Liver (tissue), 9 donors: Measurements from ENCODE around the gene DDX39A. TPM values are rescaled to one million over a fixed set of nuclear protein-coding genes. Genes with fewer than 3 reads are reported as not detected.

ENCODE experiments used
- DNase-seq: peaks from one replicate; pipeline ENCODE4 v3.0.0-alpha.2; 2017; ENCODE audit warnings: low spot score
- H3K27ac ChIP-seq, 2 donors: one replicate each; pipeline ENCODE4 v1.7.0; 2013; ENCODE audit warnings: inconsistent platforms in 2 of 2, low read length in 2 of 2, control low read depth in 1 of 2, low read depth in 1 of 2, mild to moderate bottlenecking in 1 of 2
- H3K27me3 ChIP-seq, 4 donors: one replicate each; pipeline versions ENCODE4 v1.6.1 to v1.7.0; 2013; ENCODE audit warnings: low read length in 3 of 4, inconsistent platforms in 1 of 4, mild to moderate bottlenecking in 1 of 4, moderate library complexity in 1 of 4; ENCODE audit not compliant: control insufficient read depth in 4 of 4, insufficient read depth in 4 of 4
- H3K36me3 ChIP-seq, 4 donors: one replicate each; pipeline versions ENCODE4 v1.6.1 to v1.7.0; 2013; ENCODE audit warnings: low read length in 3 of 4, mild to moderate bottlenecking in 3 of 4, low read depth in 1 of 4, moderate library complexity in 1 of 4; ENCODE audit not compliant: control insufficient read depth in 4 of 4, insufficient read depth in 3 of 4
- H3K4me1 ChIP-seq, 4 donors: one replicate each; pipeline versions ENCODE4 v1.6.1 to v1.7.0; 2013; ENCODE audit warnings: low read length in 3 of 4, mild to moderate bottlenecking in 3 of 4, moderate library complexity in 1 of 4; ENCODE audit not compliant: control insufficient read depth in 4 of 4, insufficient read depth in 4 of 4
- H3K4me3 ChIP-seq, 3 donors: one replicate each; pipeline versions ENCODE4 v1.6.1 to v1.7.0; 2013; ENCODE audit warnings: low read length in 3 of 3, control low read depth in 1 of 3, low read depth in 1 of 3, mild to moderate bottlenecking in 1 of 3
- H3K9ac ChIP-seq, 2 donors: one replicate each; pipeline ENCODE4 v1.7.0; 2013; ENCODE audit warnings: low read length in 2 of 2, mild to moderate bottlenecking in 2 of 2, moderate library complexity in 2 of 2, control low read depth in 1 of 2, low read depth in 1 of 2
- H3K9me3 ChIP-seq, 4 donors: one replicate each; pipeline versions ENCODE4 v1.6.1 to v1.7.0; 2013; ENCODE audit warnings: low read length in 3 of 4; ENCODE audit not compliant: control insufficient read depth in 4 of 4
- FOXA1 ChIP-seq: IDR thresholded peaks from 2 replicates; pipeline ENCODE4 v1.6.1; 2016; ENCODE audit warnings: antibody characterized with exemption
- FOXA2 ChIP-seq: IDR thresholded peaks from 2 replicates; pipeline ENCODE4 v1.6.1; 2016; ENCODE audit warnings: antibody characterized with exemption
- GABPA ChIP-seq, 2 donors: IDR thresholded peaks in 1 of 2; conservative IDR thresholded peaks in 1 of 2; 2 replicates each; pipeline ENCODE4 v1.6.1; 2016; ENCODE audit warnings: antibody characterized with exemption in 2 of 2, mild to moderate bottlenecking in 1 of 2, moderate library complexity in 1 of 2
- HNF4A ChIP-seq, 2 donors: conservative IDR thresholded peaks; 2 replicates each; pipeline ENCODE4 v1.6.1; 2016; ENCODE audit warnings: antibody characterized with exemption in 2 of 2, mild to moderate bottlenecking in 2 of 2
- HNF4G ChIP-seq: IDR thresholded peaks from 2 replicates; pipeline ENCODE4 v1.6.1; 2016; ENCODE audit warnings: antibody characterized with exemption
- JUND ChIP-seq, 2 donors: IDR thresholded peaks; 2 replicates each; pipeline ENCODE4 v1.6.1; 2016; ENCODE audit warnings: antibody characterized with exemption in 2 of 2
- NR2F2 ChIP-seq: IDR thresholded peaks from 2 replicates; pipeline ENCODE4 v1.6.1; 2016; ENCODE audit warnings: antibody characterized with exemption
- RAD21 ChIP-seq, 2 donors: IDR thresholded peaks; 2 replicates each; pipeline ENCODE4 v1.6.1; 2016; ENCODE audit warnings: antibody characterized with exemption in 2 of 2, mild to moderate bottlenecking in 2 of 2
- RXRA ChIP-seq, 2 donors: IDR thresholded peaks; 2 replicates each; pipeline ENCODE4 v1.6.1; 2017 to 2018; ENCODE audit warnings: antibody characterized with exemption in 2 of 2, mild to moderate bottlenecking in 1 of 2
- SP1 ChIP-seq: IDR thresholded peaks from 2 replicates; pipeline ENCODE4 v1.6.1; 2018; ENCODE audit warnings: antibody characterized with exemption, mild to moderate bottlenecking
- TAF1 ChIP-seq: conservative IDR thresholded peaks from 2 replicates; pipeline ENCODE4 v1.6.1; 2016; ENCODE audit warnings: antibody characterized with exemption, mild to moderate bottlenecking
- YY1 ChIP-seq: IDR thresholded peaks from 2 replicates; pipeline ENCODE4 v1.6.1; 2016; ENCODE audit warnings: antibody characterized with exemption, mild to moderate bottlenecking
- WGBS: extraction: QIAGEN DNeasy Blood & Tissue Kit; methylation state at CpG from one replicate; pipeline ENCODE4 v1.1.7; 2013; 5-methylcytosine and 5-hydroxymethylcytosine counted together
- polyA plus RNA-seq, 2 donors: library from polyadenylated mRNA; stranded (reverse) in 1 of 2; unstranded in 1 of 2; fragments of 200-250 nt in 1 of 2; fragments of >200 nt in 1 of 2; fragmentation: Nextera tagmentation in 1 of 2; extraction: Ambion mirVana in 1 of 2; gene quantifications; one replicate each; pipeline versions ENCODE4 v1.2.1 to v1.2.3, GENCODE V29; 2013 to 2015
- total RNA-seq, 2 donors: library from RNA; depleted of rRNA; stranded (reverse); fragments of >200 nt; gene quantifications; one replicate each; pipeline ENCODE4 v1.2.3, GENCODE V29; 2014
- TF ChIP-seq, protein P1 (sequence below): IDR thresholded peaks from 2 replicates; pipeline ENCODE4 v1.6.1; 2016; ENCODE audit warnings: antibody characterized with exemption
- TF ChIP-seq, protein P2 (sequence below): IDR thresholded peaks from 2 replicates; pipeline ENCODE4 v1.6.1; 2016; ENCODE audit warnings: antibody characterized with exemption
- TF ChIP-seq, protein P3 (sequence below): IDR thresholded peaks from 2 replicates; pipeline ENCODE4 v1.6.1; 2016; ENCODE audit warnings: antibody characterized with exemption
- donor health status: healthy.
- donor health status: healthy.
- donor health status: healthy.
- donor health status: healthy.
- donor health status: healthy.

The DDX39A gene
- total RNA-seq (10 to 100 TPM; 34.6 to 54.7 TPM), polyA plus RNA-seq (10 to 100 TPM; 24.9 to 36.1 TPM)

DNA sequence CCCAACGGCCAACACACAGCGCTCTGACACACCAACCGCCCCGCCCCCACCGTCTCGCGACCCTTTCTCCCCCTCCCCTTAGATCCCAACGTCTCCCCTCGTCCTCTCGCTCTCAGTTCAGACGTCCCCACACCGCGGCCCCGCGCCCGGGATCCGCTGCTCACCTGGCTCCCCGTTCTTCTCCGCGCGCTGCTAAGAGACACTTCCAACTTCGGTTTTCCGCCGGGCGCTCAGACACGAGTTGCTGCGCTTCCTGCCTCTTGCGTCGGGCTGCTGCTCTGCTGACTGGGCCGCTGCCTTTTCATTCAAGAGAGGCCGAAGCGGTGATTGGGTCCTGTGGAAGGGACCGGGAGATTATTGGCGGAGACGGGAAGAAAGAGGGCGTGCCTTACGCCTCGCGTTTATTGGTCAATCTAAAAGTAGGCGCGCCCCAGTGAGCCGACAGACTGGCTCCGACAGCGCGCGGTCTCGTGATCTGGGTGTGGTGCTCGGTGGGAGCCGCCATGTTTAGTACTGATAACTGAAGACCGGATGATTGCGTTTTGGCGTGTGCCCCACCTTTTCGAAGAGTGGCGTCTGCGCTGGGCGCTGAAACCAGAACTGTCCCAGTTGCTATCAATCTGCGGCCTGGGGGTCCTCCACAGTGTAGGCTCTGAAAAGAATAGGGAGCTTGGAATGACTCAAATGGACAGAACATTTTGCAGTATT lies at the start of gene DDX39A:
DDX39A (minus strand) TSS at position 236 of the 708 bp plus-strand sequence. CDS start 6,121 bp downstream, outside the sequence.
- peak within 1 kb of the TSS; percentile 76 to 83 (median 78) for H3K4me3 ChIP-seq
- H3K36me3 ChIP-seq = no peaks in the 10 kb centered on the region
- H3K27me3 ChIP-seq = no peaks in the 10 kb centered on the region
- no peaks in the 10 kb centered on the region for H3K9me3 ChIP-seq
- H3K9ac ChIP-seq = peak within 1 kb of the TSS; percentile 51 to 60
- peak within 1 kb of the TSS; percentile 82 to 84 for H3K27ac ChIP-seq
- TF ChIP-seq TAF1 (peak; percentile 93), FOXA2 (no peak), YY1 (peak; percentile 99), SP1 (peak; percentile 97), GABPA (IDR thresholded peaks at IDR 0.05 in 1 of 2, conservative IDR thresholded peaks at IDR 0.05 in 1 of 2) (peak; percentile 17 to 86), JUND (IDR thresholded peaks at IDR 0.05) (no peak)
- TF ChIP-seq, protein P1, sequence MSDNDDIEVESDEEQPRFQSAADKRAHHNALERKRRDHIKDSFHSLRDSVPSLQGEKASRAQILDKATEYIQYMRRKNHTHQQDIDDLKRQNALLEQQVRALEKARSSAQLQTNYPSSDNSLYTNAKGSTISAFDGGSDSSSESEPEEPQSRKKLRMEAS = peak; percentile 82
- DNase-seq = peak; percentile 93
- H3K4me1 ChIP-seq = peaks cover 3 to 17% (median 6%) of the 10 kb centered on the region in 4 donors
- under 1% methylated on average over 57 of the region's 57 CpGs for WGBS

DNA sequence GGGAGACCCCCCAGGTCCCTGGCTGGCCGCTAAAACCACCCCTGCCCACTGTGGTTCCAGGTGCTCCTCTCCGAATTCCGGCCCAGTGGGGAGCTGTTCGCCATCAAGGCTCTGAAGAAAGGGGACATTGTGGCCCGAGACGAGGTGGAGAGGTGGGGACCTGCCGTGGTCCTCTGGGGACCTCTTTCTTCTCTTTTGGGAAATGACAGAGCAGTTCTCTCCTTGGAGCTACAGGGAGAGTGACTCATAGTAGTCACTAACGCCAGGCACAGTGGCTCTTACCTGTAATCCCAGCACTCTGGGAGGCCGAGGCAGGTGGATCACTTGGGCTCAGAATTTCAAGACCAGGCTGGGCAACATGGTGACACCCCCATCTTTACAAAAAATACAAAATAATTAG lies 48.7 kb upstream of the DDX39A start:
- Histone ChIP-seq H3K9me3 (no peaks in the 10 kb centered on the region), H3K27me3 (peaks cover 0 to 3% (median 0%) of the 10 kb centered on the region in 4 donors), H3K9ac (no peak overlapping the region), H3K4me1 (peaks cover 0 to 8% (median 6%) of the 10 kb centered on the region in 4 donors), H3K27ac (no peak overlapping the region), H3K36me3 (peaks cover 15 to 43% (median 17%) of the 10 kb centered on the region in 4 donors), H3K4me3 (no peak overlapping the region)
- TF ChIP-seq NR2F2 (no peak), YY1 (no peak), HNF4A (conservative IDR thresholded peaks at IDR 0.05) (no peak), TAF1 (no peak)
- TF ChIP-seq, protein P2, sequence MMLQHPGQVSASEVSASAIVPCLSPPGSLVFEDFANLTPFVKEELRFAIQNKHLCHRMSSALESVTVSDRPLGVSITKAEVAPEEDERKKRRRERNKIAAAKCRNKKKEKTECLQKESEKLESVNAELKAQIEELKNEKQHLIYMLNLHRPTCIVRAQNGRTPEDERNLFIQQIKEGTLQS = no peak
- TF ChIP-seq, protein P3, sequence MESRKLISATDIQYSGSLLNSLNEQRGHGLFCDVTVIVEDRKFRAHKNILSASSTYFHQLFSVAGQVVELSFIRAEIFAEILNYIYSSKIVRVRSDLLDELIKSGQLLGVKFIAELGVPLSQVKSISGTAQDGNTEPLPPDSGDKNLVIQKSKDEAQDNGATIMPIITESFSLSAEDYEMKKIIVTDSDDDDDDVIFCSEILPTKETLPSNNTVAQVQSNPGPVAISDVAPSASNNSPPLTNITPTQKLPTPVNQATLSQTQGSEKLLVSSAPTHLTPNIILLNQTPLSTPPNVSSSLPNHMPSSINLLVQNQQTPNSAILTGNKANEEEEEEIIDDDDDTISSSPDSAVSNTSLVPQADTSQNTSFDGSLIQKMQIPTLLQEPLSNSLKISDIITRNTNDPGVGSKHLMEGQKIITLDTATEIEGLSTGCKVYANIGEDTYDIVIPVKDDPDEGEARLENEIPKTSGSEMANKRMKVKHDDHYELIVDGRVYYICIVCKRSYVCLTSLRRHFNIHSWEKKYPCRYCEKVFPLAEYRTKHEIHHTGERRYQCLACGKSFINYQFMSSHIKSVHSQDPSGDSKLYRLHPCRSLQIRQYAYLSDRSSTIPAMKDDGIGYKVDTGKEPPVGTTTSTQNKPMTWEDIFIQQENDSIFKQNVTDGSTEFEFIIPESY = no peak
- no peak for DNase-seq
- 85% methylated on average over 9 of the region's 9 CpGs for WGBS

DNA sequence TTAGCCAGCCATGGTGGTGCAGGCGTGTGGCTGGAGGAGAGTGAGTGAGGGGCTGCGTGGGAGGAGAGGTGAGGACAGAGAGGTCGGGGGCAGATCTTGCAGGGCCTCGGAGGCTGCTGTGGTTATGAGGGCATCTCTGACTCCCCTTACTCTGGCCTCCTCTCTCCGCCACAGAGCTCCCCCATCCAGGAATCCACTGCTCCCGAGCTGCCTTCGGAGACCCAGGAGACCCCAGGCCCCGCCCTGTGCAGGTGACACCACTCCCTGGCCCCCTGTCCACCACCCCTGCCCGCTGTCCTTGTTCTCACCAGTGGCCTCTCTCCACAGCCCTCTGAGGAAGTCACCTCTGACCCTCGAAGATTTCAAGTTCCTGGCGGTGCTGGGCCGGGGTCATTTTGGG lies 48.2 kb upstream of the DDX39A start:
- Histone ChIP-seq H3K4me1 (peaks cover 0 to 6% (median 3%) of the 10 kb centered on the region in 4 donors), H3K4me3 (no peak overlapping the region), H3K36me3 (peaks cover 15 to 46% (median 17%) of the 10 kb centered on the region in 4 donors), H3K27ac (no peak overlapping the region), H3K9ac (no peak overlapping the region), H3K27me3 (peaks cover 0 to 3% (median 0%) of the 10 kb centered on the region in 4 donors), H3K9me3 (no peaks in the 10 kb centered on the region)
- no peak for TF ChIP-seq RXRA (IDR thresholded peaks at IDR 0.05)
- TF ChIP-seq, protein P3 = no peak
- no peak for TF ChIP-seq NR2F2
- TF ChIP-seq FOXA2 = no peak
- TF ChIP-seq, protein P1 = no peak
- TF ChIP-seq HNF4G = no peak
- TF ChIP-seq FOXA1 = no peak
- no peak for TF ChIP-seq YY1
- TF ChIP-seq JUND (IDR thresholded peaks at IDR 0.05) = no peak
- no peak for TF ChIP-seq RAD21 (IDR thresholded peaks at IDR 0.05)
- TF ChIP-seq, protein P2 = no peak
- TF ChIP-seq HNF4A (conservative IDR thresholded peaks at IDR 0.05) = no peak
- no peak for DNase-seq
- WGBS = 92% methylated on average over 12 of the region's 12 CpGs
